CD4-positive, CD25-positive, alpha-beta regulatory T cell (primary cell): Measurements from ENCODE around the gene DOK3. TPM values are rescaled to one million over a fixed set of nuclear protein-coding genes. Genes with fewer than 3 reads are reported as not detected.

Source experiments
- ATAC-seq, 2 donors: fragments of 150-1000 bp; cut with Tn5 transposase; one replicate each; pipeline ENCODE4 v1.10.0; 2021; ENCODE audit warnings: low read depth in 2 of 2, moderate number of reproducible peaks in 2 of 2, moderate library complexity in 1 of 2
- DNase-seq, 3 donors: peaks; one replicate each; pipeline versions ENCODE4 v3.0.0 to v3.0.0-alpha.2; 2012 to 2022; ENCODE audit warnings: mixed read lengths in 1 of 3
- H3K27ac ChIP-seq: one replicate; pipeline ENCODE4 v1.7.0; 2013; ENCODE audit warnings: mild to moderate bottlenecking, low read length; ENCODE audit not compliant: insufficient read depth, poor library complexity, severe bottlenecking
- H3K27me3 ChIP-seq: one replicate; pipeline ENCODE4 v1.7.0; 2013; ENCODE audit warnings: low read length; ENCODE audit not compliant: control insufficient read depth, insufficient read depth
- H3K36me3 ChIP-seq: one replicate; pipeline ENCODE4 v1.7.0; 2013; ENCODE audit warnings: mild to moderate bottlenecking, low read length, moderate library complexity; ENCODE audit not compliant: control insufficient read depth, insufficient read depth
- H3K4me1 ChIP-seq: 2 replicates; pipeline ENCODE4 v1.7.0; 2013; ENCODE audit warnings: mild to moderate bottlenecking, low read length; ENCODE audit not compliant: insufficient read depth, control insufficient read depth, poor library complexity, severe bottlenecking
- H3K4me3 ChIP-seq: one replicate; pipeline ENCODE4 v1.7.0; 2013; ENCODE audit warnings: low read depth, mild to moderate bottlenecking, low read length, moderate library complexity
- H3K9me3 ChIP-seq, 2 experiments: 1 replicate in 1 of 2; 2 replicates in 1 of 2; pipeline ENCODE4 v1.7.0; 2013; ENCODE audit warnings: low read length in 2 of 2, mild to moderate bottlenecking in 1 of 2, moderate library complexity in 1 of 2; ENCODE audit not compliant: control insufficient read depth in 2 of 2
- H3K27ac Mint-ChIP-seq, 3 donors: one replicate each; pipeline ENCODE4 v1.8.0; 2020 to 2022; ENCODE audit warnings: mild to moderate bottlenecking in 3 of 3, mixed read lengths in 3 of 3, moderate library complexity in 2 of 3
- H3K27me3 Mint-ChIP-seq: one replicate; pipeline ENCODE4 v1.8.0; 2022; ENCODE audit warnings: mild to moderate bottlenecking, mixed read lengths
- H3K36me3 Mint-ChIP-seq: one replicate; pipeline ENCODE4 v1.8.0; 2020; ENCODE audit warnings: mixed read lengths
- H3K4me1 Mint-ChIP-seq, 4 donors: one replicate each; pipeline ENCODE4 v1.8.0; 2020 to 2022; ENCODE audit warnings: mixed read lengths in 4 of 4, mild to moderate bottlenecking in 1 of 4
- H3K4me3 Mint-ChIP-seq, 4 donors: one replicate each; pipeline ENCODE4 v1.8.0; 2020 to 2022; ENCODE audit warnings: mild to moderate bottlenecking in 4 of 4, mixed read lengths in 4 of 4, moderate library complexity in 3 of 4
- H3K9me3 Mint-ChIP-seq, 7 donors: one replicate each; pipeline ENCODE4 v1.8.0; 2020 to 2022; ENCODE audit warnings: mixed read lengths in 7 of 7, mild to moderate bottlenecking in 3 of 7, moderate library complexity in 2 of 7
- polyA plus RNA-seq, 4 donors: library from polyadenylated mRNA; unstranded; fragments of 300-500 nt; fragmentation: Illumina TruSeq; gene quantifications; one replicate each; pipeline ENCODE4 v1.2.3, GENCODE V29; 2021
- total RNA-seq: library from RNA; stranded (reverse); gene quantifications from one replicate; pipeline ENCODE4 v1.2.3, GENCODE V29; 2022

DOK3 gene
- total and polyA plus RNA-seq, 5 donors from 2014 or later: 0.13 to 1.5 (median 0.17) TPM; not detected in 2

DNA sequence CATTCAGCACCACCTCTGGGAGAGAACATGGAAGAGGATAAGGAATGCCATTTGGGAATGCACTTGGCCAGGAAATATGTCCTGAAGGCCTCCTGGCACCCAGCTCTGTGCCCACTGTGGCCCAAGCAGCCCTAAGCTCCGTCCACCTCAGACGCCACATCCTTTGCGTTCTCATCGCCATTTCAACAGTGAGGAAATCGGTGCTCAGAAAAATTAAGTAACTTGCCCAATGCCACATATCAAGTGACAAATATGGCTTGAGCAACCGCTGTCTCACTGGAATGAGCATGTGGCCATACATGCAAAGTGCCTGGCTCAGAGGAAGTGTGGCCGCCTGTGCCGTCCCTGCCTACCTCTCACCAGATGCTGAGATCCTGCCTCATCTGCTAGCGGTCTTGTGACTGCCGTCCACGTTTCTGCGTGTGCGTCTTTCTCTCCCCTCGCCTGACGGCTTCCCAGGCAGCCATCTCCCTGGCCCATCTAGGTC lies 984 bp upstream of the DOK3 start:
- no peaks in the 10 kb centered on the region for H3K27me3 ChIP-seq
- peaks cover 46% of the 10 kb centered on the region for H3K36me3 ChIP-seq
- peaks cover 28% of the 10 kb centered on the region for H3K36me3 Mint-ChIP-seq
- H3K27ac ChIP-seq: no peak overlapping the region
- H3K4me1 ChIP-seq: peaks cover 7% of the 10 kb centered on the region
- DNase-seq (no peak), ATAC-seq (peak in 1 of 2 donors; percentile 32)
- H3K4me1 Mint-ChIP-seq: peaks cover 0 to 21% (median 9%) of the 10 kb centered on the region in 4 donors
- no peak overlapping the region for H3K27ac Mint-ChIP-seq
- peak overlapping the region in 2 of 4 donors; percentile 39 to 67 for H3K4me3 Mint-ChIP-seq
- no peaks in the 10 kb centered on the region for H3K9me3 ChIP-seq
- no peaks in the 10 kb centered on the region for H3K27me3 Mint-ChIP-seq
- no peaks in the 10 kb centered on the region for H3K9me3 Mint-ChIP-seq
- no peak overlapping the region for H3K4me3 ChIP-seq

DNA sequence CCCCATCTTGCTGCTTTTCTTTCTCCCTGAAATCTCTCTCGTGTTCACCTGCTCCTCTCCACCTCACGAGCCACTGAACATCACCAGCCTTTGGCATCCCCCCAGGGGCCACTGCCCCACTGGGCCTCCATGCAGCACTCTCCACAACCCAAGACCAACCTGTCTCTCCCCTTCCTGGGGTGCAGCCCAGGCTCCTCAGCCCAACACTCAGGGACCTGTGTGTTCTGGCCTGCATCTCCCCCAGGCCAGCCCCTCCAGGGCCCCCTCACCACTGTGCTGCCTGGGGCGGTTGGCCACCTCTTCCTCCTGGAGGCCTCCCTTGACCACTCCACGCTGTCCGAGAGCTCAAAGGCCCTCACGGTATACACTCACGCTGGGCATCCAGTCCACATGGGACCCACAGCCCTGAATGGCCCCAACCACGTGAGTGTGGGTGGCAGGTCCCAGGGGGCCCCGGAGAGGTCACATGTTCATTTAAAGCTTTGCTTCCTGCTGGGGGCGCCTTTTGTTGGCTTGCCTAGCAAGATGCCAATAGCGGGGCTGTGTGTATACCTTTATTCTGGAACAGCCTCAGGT lies 453 bp upstream of the DOK3 start:
- Histone ChIP-seq H3K36me3 (peaks cover 41% of the 10 kb centered on the region), H3K4me1 (peaks cover 2% of the 10 kb centered on the region), H3K27ac (no peak overlapping the region), H3K27me3 (no peaks in the 10 kb centered on the region), H3K4me3 (no peak overlapping the region), H3K9me3 (no peaks in the 10 kb centered on the region)
- Mint-ChIP-seq H3K4me3 (no peak overlapping the region), H3K27me3 (no peaks in the 10 kb centered on the region), H3K27ac (peak overlapping the region in 1 of 3 donors; percentile 48), H3K4me1 (peaks cover 0 to 16% (median 4%) of the 10 kb centered on the region in 4 donors), H3K36me3 (peaks cover 22% of the 10 kb centered on the region), H3K9me3 (no peaks in the 10 kb centered on the region)
- no peak for DNase-seq
- no peak for ATAC-seq

DNA sequence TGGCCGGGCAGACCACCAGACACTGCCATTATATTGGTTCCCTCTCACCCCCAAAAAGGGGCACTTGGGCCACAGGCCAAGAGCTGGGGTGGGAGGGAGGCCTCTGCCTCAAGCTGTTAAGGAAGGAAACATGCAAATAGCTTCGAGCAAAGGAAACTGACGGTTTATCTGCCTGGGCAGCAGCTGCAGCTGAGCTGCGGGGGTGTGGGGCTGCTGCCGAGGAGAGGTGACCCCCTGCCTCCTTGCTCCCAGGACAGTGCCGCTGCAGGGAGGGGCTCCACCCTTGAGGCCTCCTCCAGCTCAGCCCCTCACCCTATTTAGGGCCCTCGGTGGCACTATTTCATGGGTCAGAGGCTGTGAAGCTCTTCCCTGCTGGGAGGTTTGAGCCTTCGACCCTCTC lies 789 bp downstream of the DOK3 start:
- Mint-ChIP-seq H3K4me1 (peaks cover 0 to 8% (median 2%) of the 10 kb centered on the region in 4 donors), H3K9me3 (no peaks in the 10 kb centered on the region), H3K27ac (no peak overlapping the region), H3K36me3 (peaks cover 20% of the 10 kb centered on the region), H3K4me3 (no peak overlapping the region), H3K27me3 (no peaks in the 10 kb centered on the region)
- Histone ChIP-seq H3K4me3 (no peak overlapping the region), H3K36me3 (peaks cover 30% of the 10 kb centered on the region), H3K4me1 (no peaks in the 10 kb centered on the region), H3K27me3 (no peaks in the 10 kb centered on the region), H3K27ac (no peak overlapping the region), H3K9me3 (no peaks in the 10 kb centered on the region)
- no peak for ATAC-seq
- no peak for DNase-seq

DNA sequence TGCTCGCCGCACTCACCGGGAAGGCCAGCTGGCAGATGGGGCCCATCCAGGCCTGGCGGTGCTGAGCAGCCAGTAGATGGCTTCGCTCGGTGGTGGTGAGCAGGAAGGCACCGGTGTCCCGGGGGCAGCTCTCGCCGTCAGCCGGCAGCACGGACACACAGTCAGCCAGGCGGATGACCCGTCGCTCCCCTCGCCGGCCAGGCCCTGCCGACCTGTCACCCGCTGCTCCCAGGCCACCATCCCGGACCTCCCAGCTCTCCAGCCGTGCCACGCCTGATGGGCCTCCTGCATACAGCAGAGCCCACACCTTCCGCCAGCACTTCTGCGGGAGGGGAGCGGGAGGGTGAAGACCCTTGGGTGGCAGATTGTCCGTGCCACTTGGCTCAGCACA lies 1.4 kb downstream of the DOK3 start:
- Histone ChIP-seq H3K27ac (no peak overlapping the region), H3K4me1 (no peaks in the 10 kb centered on the region), H3K36me3 (peaks cover 23% of the 10 kb centered on the region), H3K4me3 (no peak overlapping the region), H3K9me3 (no peaks in the 10 kb centered on the region), H3K27me3 (no peaks in the 10 kb centered on the region)
- Mint-ChIP-seq H3K9me3 (no peaks in the 10 kb centered on the region), H3K27ac (no peak overlapping the region), H3K36me3 (peaks cover 19% of the 10 kb centered on the region), H3K4me3 (no peak overlapping the region), H3K4me1 (peaks cover 0 to 5% (median 0%) of the 10 kb centered on the region in 4 donors), H3K27me3 (no peaks in the 10 kb centered on the region)
- no peak for DNase-seq
- no peak for ATAC-seq

DNA sequence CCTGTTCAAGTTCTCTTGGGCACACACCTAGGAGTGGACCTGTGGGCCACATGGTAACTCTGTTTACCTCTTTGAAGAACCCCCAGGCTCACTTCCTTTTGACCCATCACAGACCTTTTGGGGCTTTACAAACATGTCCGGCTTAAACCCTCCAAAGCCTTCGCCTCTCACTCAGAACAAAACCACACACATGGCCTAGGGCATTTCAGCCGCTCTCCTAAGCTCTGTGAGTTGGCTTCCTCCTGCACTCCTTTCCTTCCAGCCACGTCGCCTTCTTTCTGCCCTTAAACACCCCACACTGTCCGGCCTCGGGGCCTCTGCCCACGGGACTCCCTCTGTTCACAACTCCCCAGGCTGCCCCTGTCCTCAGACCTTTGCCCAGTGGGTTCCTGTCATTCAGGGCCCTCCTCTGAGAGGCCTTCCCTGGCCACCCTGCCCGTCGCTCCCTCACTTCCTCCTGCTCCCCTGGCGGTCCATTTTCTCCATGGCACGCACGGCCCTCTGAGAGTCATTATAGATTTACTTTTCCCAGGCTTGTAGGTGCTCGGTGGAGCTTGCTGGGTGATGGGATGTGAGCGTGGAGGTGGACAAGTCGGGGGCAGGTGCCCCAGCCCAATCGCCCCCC lies 1.9 kb downstream of the DOK3 start:
- peaks cover 18% of the 10 kb centered on the region for H3K36me3 ChIP-seq
- H3K27ac ChIP-seq: no peak overlapping the region
- peak overlapping the region in 1 of 3 donors; percentile 70 for H3K27ac Mint-ChIP-seq
- peaks cover 16% of the 10 kb centered on the region for H3K36me3 Mint-ChIP-seq
- no peaks in the 10 kb centered on the region for H3K9me3 ChIP-seq
- no peak for ATAC-seq
- H3K4me3 ChIP-seq: no peak overlapping the region
- H3K27me3 Mint-ChIP-seq: no peaks in the 10 kb centered on the region
- no peaks in the 10 kb centered on the region for H3K4me1 ChIP-seq
- H3K4me3 Mint-ChIP-seq: peak overlapping the region in 1 of 4 donors; percentile 10
- no peaks in the 10 kb centered on the region for H3K9me3 Mint-ChIP-seq
- H3K4me1 Mint-ChIP-seq: peaks cover 0 to 4% (median 0%) of the 10 kb centered on the region in 4 donors
- DNase-seq: no peak
- no peaks in the 10 kb centered on the region for H3K27me3 ChIP-seq

DNA sequence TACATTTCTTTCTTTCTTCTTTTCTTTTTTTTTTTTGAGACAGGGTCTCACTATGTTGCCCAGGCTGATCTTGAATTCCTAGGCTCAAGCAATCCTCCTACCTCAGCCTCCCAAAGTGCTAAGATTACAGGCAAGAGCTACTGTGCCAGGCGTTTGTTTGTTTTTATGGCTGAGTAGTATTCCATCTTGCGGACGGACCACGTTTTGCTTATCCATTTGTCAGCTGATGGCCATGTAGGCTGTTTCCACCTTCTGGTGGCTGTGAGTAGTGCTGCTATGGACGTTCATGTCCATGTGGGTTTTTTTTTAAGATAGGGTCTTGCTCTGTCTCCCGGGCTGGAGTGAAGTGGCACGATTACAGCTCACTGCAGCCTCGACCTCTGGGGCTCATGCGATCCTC lies 2.5 kb downstream of the DOK3 start:
- Histone ChIP-seq H3K9me3 (no peaks in the 10 kb centered on the region), H3K36me3 (peaks cover 13% of the 10 kb centered on the region), H3K4me3 (no peak overlapping the region), H3K4me1 (no peaks in the 10 kb centered on the region), H3K27me3 (no peaks in the 10 kb centered on the region), H3K27ac (no peak overlapping the region)
- ATAC-seq (no peak), DNase-seq (no peak)
- H3K27me3 Mint-ChIP-seq: no peaks in the 10 kb centered on the region
- peak overlapping the region in 1 of 4 donors; percentile 10 for H3K4me3 Mint-ChIP-seq
- peaks cover 13% of the 10 kb centered on the region for H3K36me3 Mint-ChIP-seq
- H3K27ac Mint-ChIP-seq: no peak overlapping the region
- no peaks in the 10 kb centered on the region for H3K9me3 Mint-ChIP-seq
- peaks cover 0 to 4% (median 0%) of the 10 kb centered on the region in 4 donors for H3K4me1 Mint-ChIP-seq

DNA sequence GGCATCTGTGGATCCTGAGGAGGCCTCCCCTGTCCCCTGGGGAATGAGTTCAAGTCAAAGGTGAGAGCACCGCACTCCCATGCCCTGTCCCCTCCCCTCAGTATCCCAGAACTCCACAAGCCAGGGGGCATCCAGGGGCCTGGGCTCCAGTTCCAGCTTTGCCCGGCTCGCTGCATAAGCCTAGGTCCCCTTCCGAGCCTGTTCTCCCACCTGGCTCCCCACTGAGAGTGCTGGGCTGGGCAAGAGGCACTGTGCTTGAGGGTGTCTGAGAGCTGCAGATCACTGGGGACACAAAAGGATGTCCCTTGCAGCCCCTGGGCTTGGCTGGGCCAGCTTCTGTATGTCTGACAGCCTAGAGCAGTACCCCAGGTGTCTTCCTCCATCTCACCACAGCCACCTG lies 4.6 kb downstream of the DOK3 start:
- H3K4me3 Mint-ChIP-seq: peak overlapping the region in 1 of 4 donors; percentile 87
- peaks cover 0 to 6% (median 4%) of the 10 kb centered on the region in 4 donors for H3K4me1 Mint-ChIP-seq
- no peaks in the 10 kb centered on the region for H3K27me3 Mint-ChIP-seq
- DNase-seq: no peak
- no peaks in the 10 kb centered on the region for H3K27me3 ChIP-seq
- H3K4me3 ChIP-seq: no peak overlapping the region
- no peak for ATAC-seq
- no peaks in the 10 kb centered on the region for H3K9me3 ChIP-seq
- no peak overlapping the region for H3K27ac ChIP-seq
- no peaks in the 10 kb centered on the region for H3K36me3 ChIP-seq
- H3K36me3 Mint-ChIP-seq: no peaks in the 10 kb centered on the region
- no peaks in the 10 kb centered on the region for H3K9me3 Mint-ChIP-seq
- no peak overlapping the region for H3K27ac Mint-ChIP-seq
- peaks cover 4% of the 10 kb centered on the region for H3K4me1 ChIP-seq
